NCI-H2029 (cell line): ENCODE results near the gene PAPPA.

Source experiments
- DNase-seq: peaks from one replicate; lab custom pipeline; 2025; lab: John Stamatoyannopoulos, UW

The PAPPA gene, protein sequence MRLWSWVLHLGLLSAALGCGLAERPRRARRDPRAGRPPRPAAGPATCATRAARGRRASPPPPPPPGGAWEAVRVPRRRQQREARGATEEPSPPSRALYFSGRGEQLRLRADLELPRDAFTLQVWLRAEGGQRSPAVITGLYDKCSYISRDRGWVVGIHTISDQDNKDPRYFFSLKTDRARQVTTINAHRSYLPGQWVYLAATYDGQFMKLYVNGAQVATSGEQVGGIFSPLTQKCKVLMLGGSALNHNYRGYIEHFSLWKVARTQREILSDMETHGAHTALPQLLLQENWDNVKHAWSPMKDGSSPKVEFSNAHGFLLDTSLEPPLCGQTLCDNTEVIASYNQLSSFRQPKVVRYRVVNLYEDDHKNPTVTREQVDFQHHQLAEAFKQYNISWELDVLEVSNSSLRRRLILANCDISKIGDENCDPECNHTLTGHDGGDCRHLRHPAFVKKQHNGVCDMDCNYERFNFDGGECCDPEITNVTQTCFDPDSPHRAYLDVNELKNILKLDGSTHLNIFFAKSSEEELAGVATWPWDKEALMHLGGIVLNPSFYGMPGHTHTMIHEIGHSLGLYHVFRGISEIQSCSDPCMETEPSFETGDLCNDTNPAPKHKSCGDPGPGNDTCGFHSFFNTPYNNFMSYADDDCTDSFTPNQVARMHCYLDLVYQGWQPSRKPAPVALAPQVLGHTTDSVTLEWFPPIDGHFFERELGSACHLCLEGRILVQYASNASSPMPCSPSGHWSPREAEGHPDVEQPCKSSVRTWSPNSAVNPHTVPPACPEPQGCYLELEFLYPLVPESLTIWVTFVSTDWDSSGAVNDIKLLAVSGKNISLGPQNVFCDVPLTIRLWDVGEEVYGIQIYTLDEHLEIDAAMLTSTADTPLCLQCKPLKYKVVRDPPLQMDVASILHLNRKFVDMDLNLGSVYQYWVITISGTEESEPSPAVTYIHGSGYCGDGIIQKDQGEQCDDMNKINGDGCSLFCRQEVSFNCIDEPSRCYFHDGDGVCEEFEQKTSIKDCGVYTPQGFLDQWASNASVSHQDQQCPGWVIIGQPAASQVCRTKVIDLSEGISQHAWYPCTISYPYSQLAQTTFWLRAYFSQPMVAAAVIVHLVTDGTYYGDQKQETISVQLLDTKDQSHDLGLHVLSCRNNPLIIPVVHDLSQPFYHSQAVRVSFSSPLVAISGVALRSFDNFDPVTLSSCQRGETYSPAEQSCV (N-terminal part only)

DNA sequence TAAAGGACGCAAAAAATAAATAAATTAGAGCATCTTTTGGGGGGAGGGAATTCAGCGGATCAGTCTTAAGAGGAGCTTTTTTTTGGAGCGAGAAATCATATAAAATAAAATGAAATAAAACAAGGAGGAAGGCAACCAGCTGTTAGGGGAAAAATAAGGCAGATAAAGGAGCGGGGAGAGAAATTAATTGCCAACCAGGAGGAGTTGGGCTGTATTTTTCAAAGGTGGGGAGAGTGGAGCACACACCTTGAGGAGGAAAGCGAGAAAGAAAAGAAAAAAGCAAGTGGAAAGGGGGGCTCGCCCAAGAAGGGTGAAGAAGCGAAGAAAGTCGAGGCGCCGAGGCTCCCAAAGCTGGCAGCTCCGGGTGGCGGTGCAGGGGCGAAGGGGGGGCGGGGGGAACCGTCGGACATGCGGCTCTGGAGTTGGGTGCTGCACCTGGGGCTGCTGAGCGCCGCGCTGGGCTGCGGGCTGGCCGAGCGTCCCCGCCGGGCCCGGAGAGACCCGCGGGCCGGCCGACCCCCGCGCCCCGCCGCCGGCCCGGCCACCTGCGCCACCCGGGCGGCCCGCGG lies at the start of gene PAPPA:
Gene PAPPA, plus strand, starts transcription at position 27 of the 569 bp plus-strand sequence. Its CDS starts 382 bp downstream, at position 409.
- no peak for DNase-seq

- DNase-seq = no peak
Observed at GRCh38 chr9:116103976-116104820, 49.4 kb upstream of the PAPPA start.

DNA sequence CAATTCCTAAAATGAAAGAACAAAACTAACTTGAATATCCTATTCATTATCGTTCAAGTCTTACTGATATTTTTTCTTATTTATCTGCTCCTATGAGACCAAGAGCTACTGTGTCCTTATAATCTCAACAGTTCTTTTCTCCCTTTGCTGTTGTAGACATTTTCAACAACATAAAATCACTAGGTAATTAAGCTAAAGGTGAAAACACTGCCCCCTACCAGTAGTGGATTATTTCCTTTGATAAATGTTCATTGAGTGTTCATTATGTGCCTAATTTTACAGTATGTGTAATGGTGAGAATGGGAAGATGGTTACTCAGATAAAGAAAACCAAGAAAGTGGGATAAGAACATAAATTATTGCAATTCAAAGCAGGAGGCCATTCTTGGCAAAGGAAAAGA lies 41.4 kb upstream of the PAPPA start:
- DNase-seq = no peak

- DNase-seq = no peak
Observed at GRCh38 chr9:116115761-116116353, 37.7 kb upstream of the PAPPA start.

DNA sequence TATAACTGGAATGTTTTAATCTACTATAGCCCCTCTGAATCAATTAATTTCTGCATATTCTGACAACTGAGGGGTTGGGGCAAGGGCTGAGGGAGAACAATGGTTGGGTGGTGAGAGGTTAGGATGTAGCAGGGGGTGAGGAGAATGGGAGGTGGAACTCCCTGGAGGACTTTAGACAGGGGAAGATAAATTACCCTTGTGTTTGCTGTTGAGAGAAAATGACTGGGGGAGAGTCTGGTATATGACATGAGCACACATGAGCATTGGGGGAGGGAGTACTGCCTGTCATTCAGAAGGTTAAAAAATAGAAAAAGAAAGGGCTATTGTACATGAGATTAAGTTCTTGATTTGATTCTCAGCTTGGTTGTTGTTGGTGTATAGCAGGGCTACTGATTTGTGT lies 37.2 kb upstream of the PAPPA start:
- DNase-seq = no peak

GRCh38 chr9:116123171-116123570 lies 30.4 kb upstream of the PAPPA start:
- DNase-seq = no peak

DNA sequence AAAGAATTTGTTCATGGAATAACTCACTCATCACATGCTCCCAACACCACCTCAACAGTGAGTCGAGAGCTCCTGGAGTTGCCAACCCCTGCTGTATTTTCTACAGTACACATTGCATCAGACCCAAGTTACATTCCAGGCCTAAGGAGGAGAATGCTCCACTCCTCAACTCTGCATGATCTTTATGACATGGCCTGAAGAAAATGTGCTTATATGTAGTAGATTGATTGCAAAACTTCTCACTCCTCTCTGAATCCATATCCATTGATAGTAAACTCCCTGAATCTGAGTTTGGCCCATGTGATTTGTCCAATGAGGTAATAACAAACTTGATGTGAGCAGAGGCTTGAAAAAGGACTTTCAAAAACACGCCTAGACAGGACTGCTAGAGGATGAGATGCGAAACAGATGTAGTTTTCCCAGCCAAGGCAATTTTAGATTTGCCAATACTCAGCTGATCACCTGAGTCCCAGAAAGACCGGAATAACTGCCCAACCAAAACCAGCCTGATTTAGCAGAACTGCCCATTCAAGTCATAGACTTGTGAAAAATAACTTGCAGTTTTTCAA lies 29.0 kb upstream of the PAPPA start:
- no peak for DNase-seq

- no peak for DNase-seq
Observed at GRCh38 chr9:116133163-116133562, 20.4 kb upstream of the PAPPA start.

GRCh38 chr9:116134975-116135374 lies 18.6 kb upstream of the PAPPA start:
- no peak for DNase-seq

GRCh38 chr9:116137010-116137409 lies 16.6 kb upstream of the PAPPA start:
- no peak for DNase-seq

DNA sequence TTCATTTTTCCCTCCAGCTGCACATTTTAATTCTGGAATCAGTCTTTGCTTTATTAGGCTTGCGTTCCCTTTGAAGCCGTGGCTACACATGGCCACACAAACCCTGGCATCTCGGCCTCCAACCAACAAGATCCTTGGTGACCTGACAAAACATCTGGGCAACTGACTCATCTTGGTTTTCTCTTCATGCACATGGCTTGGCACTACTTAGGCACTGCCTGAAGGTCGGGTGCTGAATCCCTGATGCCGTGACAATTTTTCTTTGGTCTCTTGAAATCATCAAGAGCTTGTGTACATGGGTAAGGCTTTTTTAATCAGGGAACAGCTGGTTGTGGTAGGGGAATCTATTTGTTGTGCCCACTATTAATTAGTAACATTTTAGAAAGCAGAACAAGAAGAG lies 16.0 kb upstream of the PAPPA start:
- DNase-seq = no peak

DNA sequence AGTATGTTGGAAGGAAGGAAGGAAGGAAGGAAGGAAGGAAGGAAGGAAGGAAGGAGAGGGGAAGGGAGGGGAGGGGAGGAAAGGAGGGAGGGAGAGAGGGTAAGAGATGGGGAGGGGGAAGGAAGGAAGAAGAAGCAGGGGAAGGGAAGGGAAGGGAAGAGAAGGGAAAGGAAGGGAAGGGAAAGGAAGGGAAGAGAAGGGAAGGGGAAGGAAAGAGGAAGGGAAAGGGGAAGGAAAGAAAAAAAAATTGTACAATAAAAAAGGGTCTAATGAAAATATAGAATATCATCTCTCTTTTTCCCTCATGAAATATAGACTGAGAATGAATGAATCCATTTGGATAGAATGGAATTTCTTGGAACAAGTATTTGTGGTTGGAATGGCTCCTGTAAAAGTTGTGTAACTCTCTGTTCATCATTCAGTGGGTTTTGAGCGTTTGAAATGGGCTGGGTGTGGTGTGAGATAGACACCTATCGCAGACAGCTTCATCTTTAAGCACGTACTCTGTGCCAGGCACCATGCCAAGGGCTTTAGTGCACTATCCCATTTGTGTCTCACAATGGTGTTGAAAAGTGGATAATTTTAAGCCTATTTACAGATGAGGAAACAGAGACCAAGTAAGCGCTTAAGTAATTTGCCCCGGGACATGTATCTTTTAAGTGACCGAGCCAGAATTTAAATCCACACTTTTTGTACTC lies 11.6 kb upstream of the PAPPA start:
- DNase-seq = no peak

- DNase-seq = no peak
Observed at GRCh38 chr9:116142706-116143492, 10.7 kb upstream of the PAPPA start.

DNA sequence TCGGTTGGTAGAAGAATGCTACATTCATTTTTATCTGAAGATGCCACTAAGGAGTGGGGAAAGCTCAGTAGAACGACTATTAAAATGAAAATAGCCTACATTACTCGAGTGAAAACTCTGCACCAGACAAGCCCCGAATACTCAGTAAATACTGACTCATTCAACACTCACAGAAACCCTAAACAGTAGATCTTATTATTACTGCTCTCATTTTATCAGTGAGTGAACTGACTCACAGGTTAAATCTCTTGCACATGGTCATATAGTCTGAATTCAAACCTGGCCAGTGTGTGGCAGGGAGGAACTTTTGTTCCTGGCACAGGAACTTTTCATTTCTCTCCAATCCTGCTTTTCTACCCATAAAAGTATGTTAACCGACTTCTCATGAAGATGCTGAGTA lies 9.6 kb upstream of the PAPPA start:
- DNase-seq = no peak

GRCh38 chr9:116144555-116144954 lies 9.0 kb upstream of the PAPPA start:
- no peak for DNase-seq

DNA sequence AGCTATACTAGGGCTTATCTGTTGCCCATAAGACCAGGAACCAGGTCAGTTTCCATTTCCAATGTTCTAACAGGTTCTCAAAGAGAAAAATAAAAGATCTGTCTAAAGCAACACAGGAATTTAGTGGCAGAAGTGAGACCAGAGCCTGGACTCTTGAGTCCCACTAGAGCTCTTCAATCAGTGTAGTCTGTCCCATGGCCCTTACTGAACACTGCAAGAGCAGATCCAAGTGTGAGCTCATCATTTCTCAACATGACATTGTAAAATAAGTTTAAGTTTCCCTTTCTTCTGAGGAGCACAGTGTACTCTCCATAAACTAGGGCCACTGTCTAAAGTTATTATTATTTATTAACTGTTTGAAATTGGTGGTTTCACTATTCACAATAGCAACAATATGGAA lies 8.6 kb upstream of the PAPPA start:
- DNase-seq = no peak

- no peak for DNase-seq
Observed at GRCh38 chr9:116147821-116148220, 5.8 kb upstream of the PAPPA start.

DNA sequence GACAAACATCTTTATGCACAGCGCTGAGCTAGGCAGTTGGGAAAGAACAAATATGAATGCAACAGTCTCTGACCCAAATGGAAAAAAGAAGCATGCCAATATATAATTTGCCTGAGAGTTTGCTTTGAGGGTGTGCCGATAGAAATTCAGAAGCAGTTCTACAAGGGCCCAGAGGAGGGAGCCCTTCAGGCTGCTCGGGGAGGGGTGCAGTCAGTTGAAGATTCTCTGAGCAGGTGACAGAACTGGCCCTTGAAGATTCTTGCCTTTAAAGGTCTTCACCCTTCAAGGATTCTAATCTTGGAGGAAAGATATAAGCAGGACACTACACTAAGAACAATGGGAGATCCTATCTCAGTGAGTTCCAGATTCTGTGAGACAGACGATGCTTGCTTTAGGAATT lies 3.7 kb upstream of the PAPPA start:
- DNase-seq = no peak

GRCh38 chr9:116151199-116151598 lies 2.4 kb upstream of the PAPPA start:
- no peak for DNase-seq
